Mesendoderm (in vitro differentiated cells): ENCODE results near the gene MXD3.
"Not testable (repeated sequence)": the region's sequence is repeated elsewhere in the genome, so short reads cannot be mapped to it uniquely, and the experiment has no call there.

Experiments
- DNase-seq: peaks from one replicate; pipeline ENCODE4 v3.0.0; 2013
- H2AK5ac ChIP-seq: 2 replicates; pipeline ENCODE4 v1.6.1; 2013; ENCODE audit warnings: low read length, inconsistent platforms
- H2BK120ac ChIP-seq: 2 replicates; pipeline ENCODE4 v1.6.1; 2013; ENCODE audit warnings: low read depth, mild to moderate bottlenecking, low read length, moderate library complexity, mixed read lengths
- H2BK15ac ChIP-seq: replicated peaks from 2 replicates; pipeline ENCODE4 v1.6.1; 2013; ENCODE audit warnings: low read depth, mild to moderate bottlenecking, moderate library complexity
- H2BK5ac ChIP-seq: 2 replicates; pipeline ENCODE4 v1.6.1; 2013; ENCODE audit warnings: low read length, inconsistent platforms
- H3K18ac ChIP-seq: 2 replicates; pipeline ENCODE4 v1.6.1; 2013; ENCODE audit warnings: mild to moderate bottlenecking, low read length, mixed read lengths
- H3K23ac ChIP-seq: one replicate; pipeline ENCODE4 v1.6.1; 2013; ENCODE audit warnings: low read length
- H3K27ac ChIP-seq: 2 replicates; pipeline ENCODE4 v1.5.1; 2013; ENCODE audit warnings: low read depth, mild to moderate bottlenecking, inconsistent platforms, low read length, moderate library complexity
- H3K27me3 ChIP-seq: 2 replicates; pipeline ENCODE4 v1.6.1; 2013; ENCODE audit warnings: low read length, control low read depth, mild to moderate bottlenecking, inconsistent platforms; ENCODE audit not compliant: insufficient read depth, poor library complexity
- H3K36me3 ChIP-seq: 2 replicates; pipeline ENCODE4 v1.6.1; 2013; ENCODE audit warnings: low read length, inconsistent platforms; ENCODE audit not compliant: control insufficient read depth, insufficient read depth
- H3K4ac ChIP-seq: one replicate; pipeline ENCODE4 v1.6.1; 2013; ENCODE audit warnings: low read depth, mild to moderate bottlenecking, low read length, moderate library complexity
- H3K4me1 ChIP-seq: 2 replicates; pipeline ENCODE4 v1.6.1; 2013; ENCODE audit warnings: low read depth, low read length, inconsistent platforms; ENCODE audit not compliant: control insufficient read depth
- H3K4me2 ChIP-seq: 2 replicates; pipeline ENCODE4 v1.6.1; 2013; ENCODE audit warnings: low read length
- H3K4me3 ChIP-seq: 2 replicates; pipeline ENCODE4 v1.5.1; 2013; ENCODE audit warnings: mild to moderate bottlenecking, low read length
- H3K56ac ChIP-seq: one replicate; pipeline ENCODE4 v1.6.1; 2013; ENCODE audit warnings: low read length
- H3K79me1 ChIP-seq: 2 replicates; pipeline ENCODE4 v1.6.1; 2013; ENCODE audit warnings: low read length, inconsistent platforms
- H3K79me2 ChIP-seq: 2 replicates; pipeline ENCODE4 v1.6.1; 2013; ENCODE audit warnings: mild to moderate bottlenecking, low read length; ENCODE audit not compliant: control insufficient read depth, insufficient read depth
- H3K9ac ChIP-seq: 2 replicates; pipeline ENCODE4 v1.6.1; 2013; ENCODE audit warnings: low read length, inconsistent platforms
- H4K5ac ChIP-seq: one replicate; pipeline ENCODE4 v1.6.1; 2013; ENCODE audit warnings: low read length
- H4K8ac ChIP-seq: one replicate; pipeline ENCODE4 v1.6.1; 2013; ENCODE audit warnings: low read depth, mild to moderate bottlenecking, control low read depth, low read length, moderate library complexity
- WGBS: extraction: QIAGEN DNeasy Blood & Tissue Kit; methylation state at CpG from one replicate; pipeline ENCODE4 v1.1.7; 2013; ENCODE audit warnings: low lambda C conversion rate, missing lambda C conversion rate; ENCODE audit not compliant: insufficient coverage; ENCODE audit errors: extremely low coverage; 5-methylcytosine and 5-hydroxymethylcytosine counted together

MXD3 gene

GRCh38 chr5:177343000-177343399 lies 31.3 kb upstream of the MXD3 start:
- H3K18ac ChIP-seq, H2BK120ac ChIP-seq, H3K9ac ChIP-seq, DNase-seq, H3K4me1 ChIP-seq, H4K5ac ChIP-seq, H4K8ac ChIP-seq, H2AK5ac ChIP-seq, H3K27ac ChIP-seq, H3K4ac ChIP-seq, H3K4me3 ChIP-seq, H3K4me2 ChIP-seq, H2BK15ac ChIP-seq, H2BK5ac ChIP-seq, H3K56ac ChIP-seq, H3K23ac ChIP-seq, H3K36me3 ChIP-seq, H3K27me3 ChIP-seq: not testable (repeated sequence)
- WGBS: no CpG with 5 or more reads among the region's 14 CpGs
- H3K79me2 ChIP-seq: peaks cover 17% of the 10 kb centered on the region
- H3K79me1 ChIP-seq: peaks cover 14% of the 10 kb centered on the region

- H3K9ac ChIP-seq: no peak overlapping the region
- H3K23ac ChIP-seq: no peak overlapping the region
- no peaks in the 10 kb centered on the region for H3K27me3 ChIP-seq
- H4K8ac ChIP-seq: no peak overlapping the region
- no peaks in the 10 kb centered on the region for H3K4me1 ChIP-seq
- no CpG with 5 or more reads among the region's 11 CpGs for WGBS
- H3K4me3 ChIP-seq: no peak overlapping the region
- H2BK5ac ChIP-seq: no peak overlapping the region
- no peak overlapping the region for H3K56ac ChIP-seq
- H2BK120ac ChIP-seq: no peak overlapping the region
- H4K5ac ChIP-seq: no peak overlapping the region
- no peak overlapping the region for H2BK15ac ChIP-seq
- peaks cover 1% of the 10 kb centered on the region for H3K79me2 ChIP-seq
- H3K4me2 ChIP-seq: no peak overlapping the region
- no peaks in the 10 kb centered on the region for H3K36me3 ChIP-seq
- H2AK5ac ChIP-seq: no peak overlapping the region
- no peak overlapping the region for H3K4ac ChIP-seq
- H3K27ac ChIP-seq: no peak overlapping the region
- no peak overlapping the region for H3K18ac ChIP-seq
- peak; percentile 53 for DNase-seq
- H3K79me1 ChIP-seq: peaks cover 7% of the 10 kb centered on the region
Measured at GRCh38 chr5:177339107-177339638, 27.5 kb upstream of the MXD3 start.

GRCh38 chr5:177338251-177339106 lies 26.8 kb upstream of the MXD3 start:
- Histone ChIP-seq H4K8ac (no peak overlapping the region), H3K4ac (no peak overlapping the region), H2BK5ac (no peak overlapping the region), H2BK15ac (no peak overlapping the region), H2AK5ac (no peak overlapping the region), H3K9ac (no peak overlapping the region), H3K79me1 (peaks cover 7% of the 10 kb centered on the region), H3K18ac (no peak overlapping the region), H3K27me3 (no peaks in the 10 kb centered on the region), H3K27ac (no peak overlapping the region), H3K79me2 (no peaks in the 10 kb centered on the region), H3K23ac (no peak overlapping the region), H3K4me3 (no peak overlapping the region), H2BK120ac (no peak overlapping the region), H3K56ac (no peak overlapping the region), H4K5ac (no peak overlapping the region), H3K4me1 (no peaks in the 10 kb centered on the region), H3K4me2 (no peak overlapping the region), H3K36me3 (no peaks in the 10 kb centered on the region)
- WGBS: no CpG with 5 or more reads among the region's 22 CpGs
- DNase-seq: no peak

GRCh38 chr5:177336603-177337494 lies 25.2 kb upstream of the MXD3 start:
- no peak overlapping the region for H3K27ac ChIP-seq
- no peaks in the 10 kb centered on the region for H3K79me2 ChIP-seq
- H2BK15ac ChIP-seq: no peak overlapping the region
- no peak overlapping the region for H3K18ac ChIP-seq
- H4K8ac ChIP-seq: no peak overlapping the region
- H3K23ac ChIP-seq: no peak overlapping the region
- no peak overlapping the region for H3K56ac ChIP-seq
- no peak overlapping the region for H2BK5ac ChIP-seq
- no peaks in the 10 kb centered on the region for H3K27me3 ChIP-seq
- no peaks in the 10 kb centered on the region for H3K4me1 ChIP-seq
- no peak overlapping the region for H4K5ac ChIP-seq
- no peak overlapping the region for H3K4me2 ChIP-seq
- no peak overlapping the region for H3K4me3 ChIP-seq
- WGBS: no CpG with 5 or more reads among the region's 36 CpGs
- H3K9ac ChIP-seq: no peak overlapping the region
- no peak for DNase-seq
- H2AK5ac ChIP-seq: no peak overlapping the region
- H3K36me3 ChIP-seq: peaks cover 3% of the 10 kb centered on the region
- no peak overlapping the region for H3K4ac ChIP-seq
- peaks cover 5% of the 10 kb centered on the region for H3K79me1 ChIP-seq
- no peak overlapping the region for H2BK120ac ChIP-seq

- peak; percentile 37 for DNase-seq
- Histone ChIP-seq H3K18ac (no peak overlapping the region), H4K5ac (no peak overlapping the region), H3K9ac (no peak overlapping the region), H3K56ac (no peak overlapping the region), H3K4me2 (no peak overlapping the region), H3K4me1 (no peaks in the 10 kb centered on the region), H3K27me3 (no peaks in the 10 kb centered on the region), H4K8ac (no peak overlapping the region), H3K4ac (no peak overlapping the region), H2BK5ac (no peak overlapping the region), H3K23ac (no peak overlapping the region), H3K4me3 (no peak overlapping the region), H2AK5ac (no peak overlapping the region), H3K79me2 (no peaks in the 10 kb centered on the region), H3K79me1 (peaks cover 5% of the 10 kb centered on the region), H3K36me3 (peaks cover 5% of the 10 kb centered on the region), H2BK120ac (no peak overlapping the region), H3K27ac (no peak overlapping the region), H2BK15ac (no peak overlapping the region)
- WGBS: no CpG with 5 or more reads among the region's 12 CpGs
Measured at GRCh38 chr5:177336112-177336511, 24.4 kb upstream of the MXD3 start.
